Measurements from ENCODE around the gene THSD7A. TPM values are rescaled to one million over a fixed set of nuclear protein-coding genes. Genes with fewer than 3 reads are reported as not detected.

THSD7A gene
- total and polyA plus RNA-seq, 2 of the 8 experiments (the other 6 are each of a cell fraction or from before 2014, with no cell fraction given) = 0.44 to 1.2 TPM

GRCh38 chr7:11570205-11570604, 261.8 kb downstream of the THSD7A start (continued):
- TF ChIP-seq, protein P1, sequence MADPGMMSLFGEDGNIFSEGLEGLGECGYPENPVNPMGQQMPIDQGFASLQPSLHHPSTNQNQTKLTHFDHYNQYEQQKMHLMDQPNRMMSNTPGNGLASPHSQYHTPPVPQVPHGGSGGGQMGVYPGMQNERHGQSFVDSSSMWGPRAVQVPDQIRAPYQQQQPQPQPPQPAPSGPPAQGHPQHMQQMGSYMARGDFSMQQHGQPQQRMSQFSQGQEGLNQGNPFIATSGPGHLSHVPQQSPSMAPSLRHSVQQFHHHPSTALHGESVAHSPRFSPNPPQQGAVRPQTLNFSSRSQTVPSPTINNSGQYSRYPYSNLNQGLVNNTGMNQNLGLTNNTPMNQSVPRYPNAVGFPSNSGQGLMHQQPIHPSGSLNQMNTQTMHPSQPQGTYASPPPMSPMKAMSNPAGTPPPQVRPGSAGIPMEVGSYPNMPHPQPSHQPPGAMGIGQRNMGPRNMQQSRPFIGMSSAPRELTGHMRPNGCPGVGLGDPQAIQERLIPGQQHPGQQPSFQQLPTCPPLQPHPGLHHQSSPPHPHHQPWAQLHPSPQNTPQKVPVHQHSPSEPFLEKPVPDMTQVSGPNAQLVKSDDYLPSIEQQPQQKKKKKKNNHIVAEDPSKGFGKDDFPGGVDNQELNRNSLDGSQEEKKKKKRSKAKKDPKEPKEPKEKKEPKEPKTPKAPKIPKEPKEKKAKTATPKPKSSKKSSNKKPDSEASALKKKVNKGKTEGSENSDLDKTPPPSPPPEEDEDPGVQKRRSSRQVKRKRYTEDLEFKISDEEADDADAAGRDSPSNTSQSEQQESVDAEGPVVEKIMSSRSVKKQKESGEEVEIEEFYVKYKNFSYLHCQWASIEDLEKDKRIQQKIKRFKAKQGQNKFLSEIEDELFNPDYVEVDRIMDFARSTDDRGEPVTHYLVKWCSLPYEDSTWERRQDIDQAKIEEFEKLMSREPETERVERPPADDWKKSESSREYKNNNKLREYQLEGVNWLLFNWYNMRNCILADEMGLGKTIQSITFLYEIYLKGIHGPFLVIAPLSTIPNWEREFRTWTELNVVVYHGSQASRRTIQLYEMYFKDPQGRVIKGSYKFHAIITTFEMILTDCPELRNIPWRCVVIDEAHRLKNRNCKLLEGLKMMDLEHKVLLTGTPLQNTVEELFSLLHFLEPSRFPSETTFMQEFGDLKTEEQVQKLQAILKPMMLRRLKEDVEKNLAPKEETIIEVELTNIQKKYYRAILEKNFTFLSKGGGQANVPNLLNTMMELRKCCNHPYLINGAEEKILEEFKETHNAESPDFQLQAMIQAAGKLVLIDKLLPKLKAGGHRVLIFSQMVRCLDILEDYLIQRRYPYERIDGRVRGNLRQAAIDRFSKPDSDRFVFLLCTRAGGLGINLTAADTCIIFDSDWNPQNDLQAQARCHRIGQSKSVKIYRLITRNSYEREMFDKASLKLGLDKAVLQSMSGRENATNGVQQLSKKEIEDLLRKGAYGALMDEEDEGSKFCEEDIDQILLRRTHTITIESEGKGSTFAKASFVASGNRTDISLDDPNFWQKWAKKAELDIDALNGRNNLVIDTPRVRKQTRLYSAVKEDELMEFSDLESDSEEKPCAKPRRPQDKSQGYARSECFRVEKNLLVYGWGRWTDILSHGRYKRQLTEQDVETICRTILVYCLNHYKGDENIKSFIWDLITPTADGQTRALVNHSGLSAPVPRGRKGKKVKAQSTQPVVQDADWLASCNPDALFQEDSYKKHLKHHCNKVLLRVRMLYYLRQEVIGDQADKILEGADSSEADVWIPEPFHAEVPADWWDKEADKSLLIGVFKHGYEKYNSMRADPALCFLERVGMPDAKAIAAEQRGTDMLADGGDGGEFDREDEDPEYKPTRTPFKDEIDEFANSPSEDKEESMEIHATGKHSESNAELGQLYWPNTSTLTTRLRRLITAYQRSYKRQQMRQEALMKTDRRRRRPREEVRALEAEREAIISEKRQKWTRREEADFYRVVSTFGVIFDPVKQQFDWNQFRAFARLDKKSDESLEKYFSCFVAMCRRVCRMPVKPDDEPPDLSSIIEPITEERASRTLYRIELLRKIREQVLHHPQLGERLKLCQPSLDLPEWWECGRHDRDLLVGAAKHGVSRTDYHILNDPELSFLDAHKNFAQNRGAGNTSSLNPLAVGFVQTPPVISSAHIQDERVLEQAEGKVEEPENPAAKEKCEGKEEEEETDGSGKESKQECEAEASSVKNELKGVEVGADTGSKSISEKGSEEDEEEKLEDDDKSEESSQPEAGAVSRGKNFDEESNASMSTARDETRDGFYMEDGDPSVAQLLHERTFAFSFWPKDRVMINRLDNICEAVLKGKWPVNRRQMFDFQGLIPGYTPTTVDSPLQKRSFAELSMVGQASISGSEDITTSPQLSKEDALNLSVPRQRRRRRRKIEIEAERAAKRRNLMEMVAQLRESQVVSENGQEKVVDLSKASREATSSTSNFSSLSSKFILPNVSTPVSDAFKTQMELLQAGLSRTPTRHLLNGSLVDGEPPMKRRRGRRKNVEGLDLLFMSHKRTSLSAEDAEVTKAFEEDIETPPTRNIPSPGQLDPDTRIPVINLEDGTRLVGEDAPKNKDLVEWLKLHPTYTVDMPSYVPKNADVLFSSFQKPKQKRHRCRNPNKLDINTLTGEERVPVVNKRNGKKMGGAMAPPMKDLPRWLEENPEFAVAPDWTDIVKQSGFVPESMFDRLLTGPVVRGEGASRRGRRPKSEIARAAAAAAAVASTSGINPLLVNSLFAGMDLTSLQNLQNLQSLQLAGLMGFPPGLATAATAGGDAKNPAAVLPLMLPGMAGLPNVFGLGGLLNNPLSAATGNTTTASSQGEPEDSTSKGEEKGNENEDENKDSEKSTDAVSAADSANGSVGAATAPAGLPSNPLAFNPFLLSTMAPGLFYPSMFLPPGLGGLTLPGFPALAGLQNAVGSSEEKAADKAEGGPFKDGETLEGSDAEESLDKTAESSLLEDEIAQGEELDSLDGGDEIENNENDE (IDR thresholded peaks at IDR 0.05; ENCODE audit: insufficient replicate concordance, low read length) = no peak
- no peak for TF ChIP-seq GABPA (IDR thresholded peaks at IDR 0.05; ENCODE audit: borderline replicate concordance, insufficient read depth, low read length)
- no peak for TF ChIP-seq SIN3A (conservative IDR thresholded peaks at IDR 0.05 in 1 of 2, IDR thresholded peaks at IDR 0.05 in 1 of 2; ENCODE audit: low read depth in 1 of 2, low read length in 2 of 2)
- TF ChIP-seq YY1 (IDR thresholded peaks at IDR 0.05; ENCODE audit: low read depth, low read length) = no peak

All from H1 (cell line).